ENCODE data around the gene TRH. TPM values are rescaled to one million over a fixed set of nuclear protein-coding genes. Genes with fewer than 3 reads are reported as not detected.

TRH gene, protein sequence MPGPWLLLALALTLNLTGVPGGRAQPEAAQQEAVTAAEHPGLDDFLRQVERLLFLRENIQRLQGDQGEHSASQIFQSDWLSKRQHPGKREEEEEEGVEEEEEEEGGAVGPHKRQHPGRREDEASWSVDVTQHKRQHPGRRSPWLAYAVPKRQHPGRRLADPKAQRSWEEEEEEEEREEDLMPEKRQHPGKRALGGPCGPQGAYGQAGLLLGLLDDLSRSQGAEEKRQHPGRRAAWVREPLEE
- not detected for total RNA-seq
- long read RNA-seq, result 0 reads

DNA sequence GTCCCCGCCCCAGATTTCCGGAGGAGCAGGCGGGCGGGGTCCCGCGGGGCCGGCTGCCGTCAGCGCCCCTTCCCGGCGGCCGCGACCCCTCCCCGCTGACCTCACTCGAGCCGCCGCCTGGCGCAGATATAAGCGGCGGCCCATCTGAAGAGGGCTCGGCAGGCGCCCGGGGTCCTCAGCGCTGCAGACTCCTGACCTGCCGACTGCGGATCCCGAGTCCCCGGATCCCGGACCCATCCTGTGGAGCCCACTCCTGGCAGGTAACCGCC is at the start of gene TRH:
Gene TRH, plus strand, starts transcription at position 157 of the 269 bp plus-strand sequence. CDS start 1,097 bp downstream, outside the sequence.
- Histone ChIP-seq H3K27ac (replicated peaks) (no peak within 1 kb of the TSS), H3K4me1 (peaks cover 18% of the 10 kb centered on the region), H3K36me3 (no peaks in the 10 kb centered on the region), H3K4me3 (peak within 1 kb of the TSS; percentile 51), H3K27me3 (ENCODE audit: low read depth) (peaks cover 73% of the 10 kb centered on the region), H3K9me3 (replicated peaks) (no peaks in the 10 kb centered on the region)
- DNase-seq, result no peak
- TF ChIP-seq, protein P1, sequence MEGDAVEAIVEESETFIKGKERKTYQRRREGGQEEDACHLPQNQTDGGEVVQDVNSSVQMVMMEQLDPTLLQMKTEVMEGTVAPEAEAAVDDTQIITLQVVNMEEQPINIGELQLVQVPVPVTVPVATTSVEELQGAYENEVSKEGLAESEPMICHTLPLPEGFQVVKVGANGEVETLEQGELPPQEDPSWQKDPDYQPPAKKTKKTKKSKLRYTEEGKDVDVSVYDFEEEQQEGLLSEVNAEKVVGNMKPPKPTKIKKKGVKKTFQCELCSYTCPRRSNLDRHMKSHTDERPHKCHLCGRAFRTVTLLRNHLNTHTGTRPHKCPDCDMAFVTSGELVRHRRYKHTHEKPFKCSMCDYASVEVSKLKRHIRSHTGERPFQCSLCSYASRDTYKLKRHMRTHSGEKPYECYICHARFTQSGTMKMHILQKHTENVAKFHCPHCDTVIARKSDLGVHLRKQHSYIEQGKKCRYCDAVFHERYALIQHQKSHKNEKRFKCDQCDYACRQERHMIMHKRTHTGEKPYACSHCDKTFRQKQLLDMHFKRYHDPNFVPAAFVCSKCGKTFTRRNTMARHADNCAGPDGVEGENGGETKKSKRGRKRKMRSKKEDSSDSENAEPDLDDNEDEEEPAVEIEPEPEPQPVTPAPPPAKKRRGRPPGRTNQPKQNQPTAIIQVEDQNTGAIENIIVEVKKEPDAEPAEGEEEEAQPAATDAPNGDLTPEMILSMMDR (IDR thresholded peaks at IDR 0.05; ENCODE audit: borderline replicate concordance), result no peak
- intact Hi-C loops (cut with micrococcal nuclease), result no loop called here

DNA sequence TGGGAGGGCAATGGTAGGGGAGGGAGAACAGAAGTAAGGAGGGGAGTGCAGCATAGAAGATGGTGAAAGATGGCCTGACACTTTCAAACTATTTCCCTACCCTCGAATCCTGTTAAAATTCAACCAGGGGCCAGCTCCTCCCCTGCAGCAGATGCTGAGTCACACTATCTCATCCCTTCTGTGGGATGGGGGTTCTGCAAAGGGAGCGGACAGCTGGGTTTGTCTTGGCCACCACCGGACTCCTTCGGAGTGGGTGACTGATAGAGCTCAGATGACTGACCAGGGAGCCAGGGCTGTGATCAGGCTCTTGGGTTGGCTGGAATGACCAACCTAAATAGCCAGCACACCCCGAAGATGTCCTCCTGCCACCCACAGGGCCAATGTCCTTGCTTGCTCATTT is 47.4 kb upstream of the TRH start:
- no peak overlapping the region for H3K27ac ChIP-seq (replicated peaks)
- H3K27me3 ChIP-seq (ENCODE audit: low read depth), result peaks cover 26% of the 10 kb centered on the region
- intact Hi-C loops (cut with micrococcal nuclease), result no loop called here
- TF ChIP-seq, protein P1 (IDR thresholded peaks at IDR 0.05; ENCODE audit: borderline replicate concordance), result no peak
- no peaks in the 10 kb centered on the region for H3K4me1 ChIP-seq
- H3K4me3 ChIP-seq, result no peak overlapping the region
- H3K36me3 ChIP-seq, result no peaks in the 10 kb centered on the region
- H3K9me3 ChIP-seq (replicated peaks), result peaks cover 60% of the 10 kb centered on the region
- DNase-seq, result no peak

DNA sequence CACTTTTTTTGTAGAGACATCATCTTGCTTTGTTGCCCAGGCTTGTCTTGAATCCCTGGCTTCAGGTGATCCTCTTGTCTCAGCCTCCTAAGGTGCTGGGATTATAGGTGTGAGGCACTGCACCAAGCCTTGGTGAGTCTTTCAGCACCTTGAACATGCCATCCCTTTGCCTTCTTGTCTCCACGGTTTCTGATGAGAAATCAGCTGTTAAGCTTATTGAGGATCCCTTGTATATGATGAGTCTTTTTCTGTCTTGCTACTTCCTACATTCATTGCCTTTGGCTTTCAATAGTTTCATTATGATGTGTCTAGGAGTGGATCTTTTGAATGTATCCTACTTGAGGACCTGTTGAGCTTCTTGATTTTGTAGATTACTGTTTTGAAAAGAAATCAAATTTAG is 45.1 kb upstream of the TRH start:
- Histone ChIP-seq H3K4me1 (no peaks in the 10 kb centered on the region), H3K27me3 (ENCODE audit: low read depth) (peaks cover 26% of the 10 kb centered on the region), H3K4me3 (no peak overlapping the region), H3K36me3 (no peaks in the 10 kb centered on the region), H3K27ac (replicated peaks) (no peak overlapping the region), H3K9me3 (replicated peaks) (peaks cover 39% of the 10 kb centered on the region)
- intact Hi-C loops (cut with micrococcal nuclease), result no loop called here
- TF ChIP-seq, protein P1 (IDR thresholded peaks at IDR 0.05; ENCODE audit: borderline replicate concordance), result no peak
- DNase-seq, result no peak

DNA sequence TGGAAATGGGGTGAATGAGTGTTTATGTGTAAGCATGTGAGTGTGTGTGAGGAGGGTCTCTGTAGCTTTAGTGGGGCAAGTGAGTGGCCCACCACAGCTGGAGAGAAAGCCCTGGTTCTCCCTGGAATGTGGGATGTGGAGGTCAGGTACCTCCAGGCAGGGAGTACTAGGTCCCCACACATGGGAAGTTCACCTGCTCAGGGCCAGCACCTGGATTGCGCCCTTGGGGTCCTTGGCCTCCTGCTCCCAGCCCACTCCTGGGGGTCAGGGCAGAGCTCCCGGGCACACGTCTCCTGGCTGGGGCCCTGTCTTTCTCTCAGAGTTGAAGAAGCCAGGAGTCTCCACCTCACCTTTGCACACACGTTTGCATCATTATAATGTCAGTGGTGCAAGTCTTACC is 41.0 kb upstream of the TRH start:
- DNase-seq, result no peak
- TF ChIP-seq, protein P1 (IDR thresholded peaks at IDR 0.05; ENCODE audit: borderline replicate concordance), result no peak
- H3K27ac ChIP-seq (replicated peaks), result no peak overlapping the region
- no peak overlapping the region for H3K4me3 ChIP-seq
- no peaks in the 10 kb centered on the region for H3K27me3 ChIP-seq (ENCODE audit: low read depth)
- no peaks in the 10 kb centered on the region for H3K4me1 ChIP-seq
- peaks cover 31% of the 10 kb centered on the region for H3K9me3 ChIP-seq (replicated peaks)
- intact Hi-C loops (cut with micrococcal nuclease), result loop anchor here (10.0 kb wide), 2 partner anchors 109 to 279 kb away; no protein-coding TSS in a partner anchor
- H3K36me3 ChIP-seq, result no peaks in the 10 kb centered on the region

DNA sequence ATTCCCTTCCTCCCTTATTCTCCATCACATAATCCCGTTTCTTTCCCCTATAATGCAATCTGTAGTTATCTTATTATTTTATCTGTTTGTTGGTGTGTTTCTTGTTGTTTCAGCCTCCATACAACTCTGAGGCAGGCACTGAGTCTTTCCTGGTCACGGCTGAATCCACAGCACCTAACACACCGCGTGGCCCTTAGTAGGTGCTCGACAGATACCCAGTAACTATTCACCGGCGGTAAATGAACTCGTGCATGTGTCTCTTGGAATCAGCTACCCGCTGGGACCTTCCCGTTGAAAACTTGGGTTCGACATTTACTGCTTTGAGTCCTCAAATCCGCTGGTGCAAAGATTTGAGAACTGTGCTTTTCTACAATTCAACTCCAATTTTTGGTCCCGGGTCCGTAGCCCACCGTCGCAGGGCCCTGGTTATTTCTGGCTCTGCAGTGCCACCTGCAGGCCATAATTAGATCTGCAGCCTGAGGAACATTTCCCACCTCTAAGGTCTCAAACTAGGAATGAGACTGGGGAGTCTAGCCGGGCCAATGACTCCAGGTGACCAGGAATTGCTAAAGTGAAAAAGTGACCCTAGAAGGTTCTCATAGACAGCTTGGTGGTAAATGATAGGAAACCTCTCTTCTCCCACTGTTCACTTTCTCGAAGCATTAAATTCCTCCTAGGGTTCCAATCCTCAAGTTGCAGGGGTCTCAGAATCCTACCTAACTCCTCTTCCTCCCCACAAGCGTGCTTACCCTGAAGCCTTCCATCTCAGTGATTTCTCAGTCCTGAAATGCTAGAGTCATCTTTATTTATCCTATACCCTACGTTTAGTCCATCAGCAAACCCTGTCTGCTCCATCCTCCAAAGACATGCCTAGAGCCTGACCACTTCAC is 40.0 kb upstream of the TRH start:
- Histone ChIP-seq H3K27me3 (ENCODE audit: low read depth) (no peaks in the 10 kb centered on the region), H3K36me3 (no peaks in the 10 kb centered on the region), H3K4me1 (no peaks in the 10 kb centered on the region), H3K4me3 (peak overlapping the region; percentile 46), H3K27ac (replicated peaks) (no peak overlapping the region), H3K9me3 (replicated peaks) (peaks cover 21% of the 10 kb centered on the region)
- intact Hi-C loops (cut with micrococcal nuclease), result loop anchor here (10.0 kb wide), 2 partner anchors 110 to 280 kb away; no protein-coding TSS in a partner anchor
- no peak for DNase-seq
- TF ChIP-seq, protein P1 (IDR thresholded peaks at IDR 0.05; ENCODE audit: borderline replicate concordance), result peak; percentile 94
